Measurements from ENCODE around the gene CEP43. TPM values are rescaled to one million over a fixed set of nuclear protein-coding genes. Genes with fewer than 3 reads are reported as not detected.

CEP43 gene
- total and polyA plus RNA-seq, 2 experiments from 2014 or later: 20.5 to 28.1 TPM

DNA sequence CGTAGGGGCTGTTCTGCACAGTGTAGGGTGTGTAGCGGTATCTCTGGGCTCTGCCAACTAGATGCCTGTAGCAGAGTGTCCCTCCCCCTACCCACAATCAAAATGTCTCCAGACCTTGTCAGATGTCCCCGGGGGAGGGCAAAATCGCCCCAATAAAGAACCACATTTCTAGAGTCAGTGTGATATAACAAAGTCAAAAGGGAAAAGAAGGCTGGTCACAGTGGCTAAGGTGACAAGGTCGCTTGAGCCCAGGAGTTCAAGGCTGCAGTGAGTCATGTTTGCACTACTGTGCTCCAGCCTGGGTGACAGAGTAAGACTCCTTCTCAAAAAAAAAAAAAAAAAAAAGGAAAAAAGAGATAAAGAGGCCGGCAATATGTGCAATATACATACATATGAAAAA lies 11.7 kb upstream of the CEP43 start:
- DNase-seq (ENCODE audit: low spot score): no peak
- Histone ChIP-seq H3K9me3 (ENCODE audit: low read depth) (no peaks in the 10 kb centered on the region), H3K27me3 (no peaks in the 10 kb centered on the region), H3K27ac (no peak overlapping the region), H3K4me1 (ENCODE audit: insufficient read depth) (peaks cover 4% of the 10 kb centered on the region), H3K4me2 (no peak overlapping the region), H3K4me3 (no peak overlapping the region), H4K20me1 (ENCODE audit: insufficient read depth, poor library complexity, severe bottlenecking) (no peaks in the 10 kb centered on the region), H2AFZ (no peak overlapping the region), H3K36me3 (replicated peaks; ENCODE audit: insufficient read depth, low read depth) (no peaks in the 10 kb centered on the region), H3K79me2 (peaks cover 3% of the 10 kb centered on the region), H3K9me2 (replicated peaks; ENCODE audit: insufficient read depth) (no peaks in the 10 kb centered on the region)
- 59% methylated on average over 6 of the region's 6 CpGs for WGBS (ENCODE audit: low lambda C conversion rate, missing lambda C conversion rate)
- TF ChIP-seq EZH2 (IDR thresholded peaks at IDR 0.05; ENCODE audit: borderline replicate concordance) (no peak), EZH2phosphoT487 (IDR thresholded peaks at IDR 0.05; ENCODE audit: low read depth, severe bottlenecking, unreplicated experiment) (no peak)
- TF ChIP-seq, protein P1, sequence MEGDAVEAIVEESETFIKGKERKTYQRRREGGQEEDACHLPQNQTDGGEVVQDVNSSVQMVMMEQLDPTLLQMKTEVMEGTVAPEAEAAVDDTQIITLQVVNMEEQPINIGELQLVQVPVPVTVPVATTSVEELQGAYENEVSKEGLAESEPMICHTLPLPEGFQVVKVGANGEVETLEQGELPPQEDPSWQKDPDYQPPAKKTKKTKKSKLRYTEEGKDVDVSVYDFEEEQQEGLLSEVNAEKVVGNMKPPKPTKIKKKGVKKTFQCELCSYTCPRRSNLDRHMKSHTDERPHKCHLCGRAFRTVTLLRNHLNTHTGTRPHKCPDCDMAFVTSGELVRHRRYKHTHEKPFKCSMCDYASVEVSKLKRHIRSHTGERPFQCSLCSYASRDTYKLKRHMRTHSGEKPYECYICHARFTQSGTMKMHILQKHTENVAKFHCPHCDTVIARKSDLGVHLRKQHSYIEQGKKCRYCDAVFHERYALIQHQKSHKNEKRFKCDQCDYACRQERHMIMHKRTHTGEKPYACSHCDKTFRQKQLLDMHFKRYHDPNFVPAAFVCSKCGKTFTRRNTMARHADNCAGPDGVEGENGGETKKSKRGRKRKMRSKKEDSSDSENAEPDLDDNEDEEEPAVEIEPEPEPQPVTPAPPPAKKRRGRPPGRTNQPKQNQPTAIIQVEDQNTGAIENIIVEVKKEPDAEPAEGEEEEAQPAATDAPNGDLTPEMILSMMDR (IDR thresholded peaks at IDR 0.05; ENCODE audit: poor library complexity): no peak

DNA sequence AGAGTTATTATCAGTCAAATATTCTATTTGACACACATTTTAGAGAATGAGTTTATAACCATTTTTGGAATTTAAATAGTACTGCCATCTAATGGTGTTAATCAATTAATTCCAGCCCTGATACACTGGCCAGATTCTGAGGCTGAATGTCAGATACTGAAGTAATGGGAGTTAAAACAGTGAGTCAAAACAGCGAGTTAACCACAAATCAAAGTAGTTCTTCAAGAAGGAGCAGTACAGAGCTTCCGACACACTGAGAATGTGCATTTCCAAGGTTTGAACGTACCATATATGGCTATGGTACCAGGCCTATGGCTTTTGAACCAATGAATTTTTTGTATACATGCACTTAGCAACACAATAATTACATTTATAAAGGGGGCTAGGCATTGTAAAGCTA lies 11.3 kb upstream of the CEP43 start:
- H3K4me1 ChIP-seq (ENCODE audit: insufficient read depth): peaks cover 4% of the 10 kb centered on the region

DNA sequence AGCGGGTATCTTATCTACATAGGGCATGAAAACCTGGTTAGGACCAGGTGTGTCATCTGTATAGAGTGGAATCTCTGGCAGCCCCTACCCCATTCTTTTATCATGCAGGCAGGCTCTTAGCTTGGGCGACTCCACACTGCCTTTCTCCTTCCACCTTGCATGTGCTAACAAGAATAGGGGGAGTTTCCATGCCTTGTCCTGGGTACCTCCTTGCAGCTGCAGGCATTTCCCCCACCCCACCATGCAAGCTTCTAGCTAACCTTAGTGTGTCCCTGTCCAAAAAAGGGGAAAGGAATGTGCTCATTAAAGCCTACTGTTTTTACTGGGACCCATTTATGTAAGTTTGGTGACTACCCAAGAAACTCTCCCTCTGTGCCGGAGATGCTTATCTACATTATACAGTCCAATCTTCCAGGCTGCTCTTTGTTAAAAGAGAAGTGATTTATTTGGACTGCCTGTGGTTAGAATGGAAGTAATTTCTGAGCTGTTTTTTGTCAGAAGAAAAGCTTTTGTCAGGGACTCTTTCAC lies 10.5 kb upstream of the CEP43 start:
- no peak for DNase-seq (ENCODE audit: low spot score)
- Histone ChIP-seq H4K20me1 (ENCODE audit: insufficient read depth, poor library complexity, severe bottlenecking) (no peaks in the 10 kb centered on the region), H3K4me3 (no peak overlapping the region), H3K27ac (peak overlapping the region; percentile 51), H2AFZ (no peak overlapping the region), H3K27me3 (no peaks in the 10 kb centered on the region), H3K4me2 (peak overlapping the region; percentile 53), H3K36me3 (replicated peaks; ENCODE audit: insufficient read depth, low read depth) (no peaks in the 10 kb centered on the region), H3K79me2 (peaks cover 3% of the 10 kb centered on the region), H3K9me3 (ENCODE audit: low read depth) (no peaks in the 10 kb centered on the region), H3K4me1 (ENCODE audit: insufficient read depth) (peaks cover 4% of the 10 kb centered on the region), H3K9me2 (replicated peaks; ENCODE audit: insufficient read depth) (no peaks in the 10 kb centered on the region)
- WGBS (ENCODE audit: low lambda C conversion rate, missing lambda C conversion rate): 45% methylated on average over 3 of the region's 3 CpGs
- TF ChIP-seq, protein P1 (IDR thresholded peaks at IDR 0.05; ENCODE audit: poor library complexity): no peak
- no peak for TF ChIP-seq EZH2phosphoT487 (IDR thresholded peaks at IDR 0.05; ENCODE audit: low read depth, severe bottlenecking, unreplicated experiment)
- no peak for TF ChIP-seq EZH2 (IDR thresholded peaks at IDR 0.05; ENCODE audit: borderline replicate concordance)

More for the DNA sequence above, 11.3 kb upstream of the CEP43 start:
- H2AFZ ChIP-seq: no peak overlapping the region
- no peaks in the 10 kb centered on the region for H3K27me3 ChIP-seq
- no peaks in the 10 kb centered on the region for H3K36me3 ChIP-seq (replicated peaks; ENCODE audit: insufficient read depth, low read depth)
- H3K9me2 ChIP-seq (replicated peaks; ENCODE audit: insufficient read depth): no peaks in the 10 kb centered on the region
- H4K20me1 ChIP-seq (ENCODE audit: insufficient read depth, poor library complexity, severe bottlenecking): no peaks in the 10 kb centered on the region
- no peaks in the 10 kb centered on the region for H3K9me3 ChIP-seq (ENCODE audit: low read depth)
- H3K79me2 ChIP-seq: peaks cover 3% of the 10 kb centered on the region
- H3K4me2 ChIP-seq: no peak overlapping the region
- no peak for TF ChIP-seq EZH2 (IDR thresholded peaks at IDR 0.05; ENCODE audit: borderline replicate concordance)
- no peak for TF ChIP-seq EZH2phosphoT487 (IDR thresholded peaks at IDR 0.05; ENCODE audit: low read depth, severe bottlenecking, unreplicated experiment)
- TF ChIP-seq, protein P1 (IDR thresholded peaks at IDR 0.05; ENCODE audit: poor library complexity): no peak
- no peak overlapping the region for H3K4me3 ChIP-seq
- 76% methylated on average over 3 of the region's 3 CpGs for WGBS (ENCODE audit: low lambda C conversion rate, missing lambda C conversion rate)
- DNase-seq (ENCODE audit: low spot score): no peak
- H3K27ac ChIP-seq: peak overlapping the region; percentile 51

All from hepatocyte (in vitro differentiated cells).